Colon (tissue), 2 donors: ENCODE data around the gene ISCU.
"Not testable (repeated sequence)": the region's sequence is repeated elsewhere in the genome, so short reads cannot be mapped to it uniquely, and the experiment has no call there.

ENCODE experiments used
- FAIRE-seq: peaks from 2 replicates; lab custom pipeline; 2012; peaks lifted over from hg19 to GRCh38; lab: Jason Lieb, UNC
- donor health status: control.
- donor health status: control.

Gene ISCU

DNA sequence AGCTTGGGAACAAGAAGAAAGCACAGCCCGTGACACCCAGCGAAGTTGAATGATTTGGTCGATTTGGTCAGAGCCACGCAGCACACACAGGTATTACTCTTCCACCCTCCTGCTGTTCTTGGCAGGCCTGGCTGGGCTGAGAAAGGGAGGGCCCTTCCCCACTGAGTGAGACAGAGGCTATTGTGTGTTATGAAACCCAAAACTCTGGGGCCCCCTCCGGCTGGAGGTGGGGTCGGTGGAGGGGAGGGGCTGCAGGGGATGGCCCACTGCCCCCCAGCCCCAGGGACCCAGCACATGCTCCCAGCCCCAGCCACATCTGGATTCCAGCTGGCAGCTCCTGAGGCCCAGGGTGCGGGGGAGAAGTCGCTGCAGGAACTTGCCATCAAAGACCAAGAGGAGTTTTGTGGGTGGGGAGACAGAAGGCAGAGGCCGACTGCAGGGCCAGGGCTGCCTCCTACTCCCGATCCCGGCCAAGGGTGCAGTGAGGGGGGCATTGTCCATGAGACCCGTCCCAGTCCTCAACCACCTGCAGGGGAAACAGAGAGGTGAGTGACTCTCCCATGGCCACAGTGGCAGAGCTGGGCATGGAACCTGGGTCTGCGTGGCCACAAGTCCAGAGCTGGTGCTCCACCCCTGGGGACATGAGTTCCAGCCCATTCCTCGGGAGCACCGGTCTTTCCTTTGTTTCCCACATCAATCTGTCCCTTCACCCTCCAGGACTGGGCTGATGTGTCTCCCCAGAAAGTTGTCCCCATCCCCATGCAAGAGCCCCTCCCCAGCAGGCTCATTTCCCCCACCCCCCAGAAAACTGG, 26.8 kb downstream of the ISCU start:
- FAIRE-seq = no peak

DNA sequence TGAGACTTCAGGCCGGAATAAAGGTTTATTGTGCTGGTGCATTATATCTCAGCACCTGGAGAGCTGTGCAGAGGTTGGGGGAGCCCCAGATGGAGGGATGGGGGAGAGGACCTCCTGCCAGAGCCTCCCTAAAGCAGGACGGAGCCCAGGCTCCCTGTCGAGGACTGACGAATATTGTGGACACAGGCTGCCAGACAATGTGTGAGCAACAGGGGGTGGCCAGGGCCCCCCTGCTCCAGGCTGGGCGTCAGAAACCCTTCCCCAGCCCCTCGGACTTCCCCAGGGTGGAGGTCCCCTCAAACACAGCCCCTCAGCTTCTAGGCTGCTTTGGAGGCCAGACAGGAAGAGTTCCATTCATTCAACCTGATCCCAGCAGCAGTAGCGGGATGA, 27.4 kb downstream of the ISCU start:
- FAIRE-seq = no peak

DNA sequence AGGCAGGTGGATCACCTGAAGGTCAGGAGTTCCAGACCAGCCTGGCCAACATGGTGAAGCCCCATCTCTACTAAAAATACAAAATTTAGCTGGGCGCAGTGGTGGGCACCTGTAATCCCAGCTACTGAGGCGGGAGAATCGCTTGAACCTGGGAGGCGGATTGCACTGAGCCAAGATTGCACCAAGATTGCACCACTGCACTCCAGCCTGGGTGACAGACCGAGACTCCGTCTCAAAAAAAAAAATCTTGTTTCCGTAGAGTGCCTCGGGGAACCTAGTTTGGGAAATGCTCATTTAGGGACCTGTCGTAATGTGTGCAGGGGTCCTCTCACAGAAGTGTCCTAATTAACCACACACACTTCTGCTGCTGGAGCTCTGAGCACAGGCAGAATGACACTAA, 28.1 kb downstream of the ISCU start:
- not testable (repeated sequence) for FAIRE-seq

DNA sequence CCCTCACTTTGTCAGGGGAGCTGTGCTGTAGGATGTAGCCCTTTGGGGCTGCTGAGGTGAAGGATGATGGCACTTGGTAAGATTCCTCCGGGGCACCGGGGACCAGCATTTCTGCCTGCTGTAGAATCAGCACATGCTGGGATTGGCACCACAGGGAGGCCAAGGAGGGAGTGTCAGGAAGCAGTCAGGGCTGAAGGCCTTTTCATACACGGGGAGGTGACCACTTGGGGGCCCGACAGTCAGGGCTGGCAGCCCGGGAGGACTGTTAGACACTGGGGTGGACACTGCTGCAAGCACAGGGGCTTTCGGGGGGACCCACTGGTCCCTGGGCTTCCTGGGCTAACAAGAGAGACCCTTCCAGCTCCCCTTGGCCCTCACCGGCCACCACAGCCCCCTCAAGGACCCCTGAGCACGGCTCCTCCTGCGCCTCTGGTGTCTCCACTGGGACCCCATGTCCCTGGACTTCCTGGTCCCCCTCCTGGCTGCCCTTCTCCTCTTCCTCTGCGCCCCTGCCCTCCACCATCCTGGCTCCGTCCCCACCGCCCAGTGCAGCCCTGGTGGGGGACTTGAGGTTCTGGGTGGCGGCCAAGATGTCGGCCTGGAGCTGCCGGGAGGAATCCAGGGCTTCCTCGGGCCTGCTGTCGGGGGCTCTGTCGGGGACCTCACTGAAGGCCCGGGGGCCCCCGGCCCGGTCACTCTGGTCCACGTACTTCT, 29.0 kb downstream of the ISCU start:
- FAIRE-seq = no peak

DNA sequence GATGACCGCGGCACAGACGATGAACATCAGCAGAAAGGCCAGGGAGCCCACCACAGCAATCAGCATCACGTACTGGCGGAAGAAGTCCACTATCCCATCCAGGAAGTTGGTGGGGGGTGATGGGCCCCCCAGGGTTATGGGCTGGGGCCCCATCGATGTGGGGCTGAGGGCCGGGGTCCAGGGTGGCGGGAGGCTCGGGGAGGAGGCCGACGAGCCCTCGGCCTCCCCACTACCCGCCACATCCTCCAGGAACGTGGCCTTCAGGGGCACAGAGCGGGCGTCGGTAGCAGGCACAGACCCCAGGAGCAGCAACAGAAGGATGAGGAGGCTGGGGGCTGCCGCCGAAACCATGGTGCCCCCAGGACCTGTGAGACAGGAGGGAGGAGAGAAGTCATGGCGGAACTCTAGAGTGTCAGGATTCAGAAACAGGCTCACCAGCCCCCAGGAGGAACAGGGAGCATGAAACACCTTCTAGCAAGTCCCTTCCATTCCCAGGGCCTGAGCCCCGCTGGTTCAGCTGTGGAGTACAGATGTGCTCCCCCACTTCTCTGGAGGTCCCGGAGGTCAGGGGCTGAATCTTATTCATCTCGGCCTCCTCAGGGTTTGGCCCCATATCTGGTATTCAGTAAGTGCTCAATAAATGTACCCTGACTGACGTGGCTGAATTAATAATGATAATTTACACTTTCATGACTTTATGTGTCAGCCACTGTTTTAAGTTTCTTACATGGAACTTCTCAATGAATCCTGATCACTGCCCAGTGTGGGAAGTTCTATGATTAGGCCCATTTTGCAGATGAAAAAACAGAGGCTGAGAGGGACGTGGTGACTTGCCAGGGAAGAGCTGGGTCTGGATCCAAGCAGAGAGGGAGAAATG, 29.9 kb downstream of the ISCU start:
- FAIRE-seq = no peak

DNA sequence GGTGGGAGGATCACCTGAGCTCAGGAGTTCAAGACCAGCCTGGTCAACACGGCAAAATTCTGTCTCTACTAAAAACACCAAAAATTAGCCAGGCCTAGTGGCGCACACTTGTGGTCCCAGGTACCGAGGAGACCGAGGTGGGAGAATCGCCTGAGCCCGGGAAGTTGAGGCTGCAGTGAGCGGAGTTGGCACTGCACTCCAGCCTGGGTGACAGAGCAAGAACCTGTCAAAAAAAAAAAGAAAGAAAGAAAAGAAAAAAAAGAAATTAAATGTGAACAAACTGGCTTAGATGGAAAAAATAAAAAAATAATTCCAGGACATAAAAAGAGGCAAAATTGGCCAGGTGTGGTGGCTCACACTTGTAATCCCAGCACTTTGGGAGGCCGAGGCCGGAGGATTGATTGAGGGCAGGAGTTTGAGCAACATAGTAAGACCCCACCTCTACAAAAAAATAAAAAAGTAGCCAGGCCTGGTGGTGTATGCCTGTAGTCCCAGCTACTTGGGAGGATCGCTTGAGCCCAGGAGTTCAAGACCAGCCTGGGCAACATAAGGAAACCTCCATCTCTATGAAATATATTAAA, 32.0 kb downstream of the ISCU start:
- no peak for FAIRE-seq

DNA sequence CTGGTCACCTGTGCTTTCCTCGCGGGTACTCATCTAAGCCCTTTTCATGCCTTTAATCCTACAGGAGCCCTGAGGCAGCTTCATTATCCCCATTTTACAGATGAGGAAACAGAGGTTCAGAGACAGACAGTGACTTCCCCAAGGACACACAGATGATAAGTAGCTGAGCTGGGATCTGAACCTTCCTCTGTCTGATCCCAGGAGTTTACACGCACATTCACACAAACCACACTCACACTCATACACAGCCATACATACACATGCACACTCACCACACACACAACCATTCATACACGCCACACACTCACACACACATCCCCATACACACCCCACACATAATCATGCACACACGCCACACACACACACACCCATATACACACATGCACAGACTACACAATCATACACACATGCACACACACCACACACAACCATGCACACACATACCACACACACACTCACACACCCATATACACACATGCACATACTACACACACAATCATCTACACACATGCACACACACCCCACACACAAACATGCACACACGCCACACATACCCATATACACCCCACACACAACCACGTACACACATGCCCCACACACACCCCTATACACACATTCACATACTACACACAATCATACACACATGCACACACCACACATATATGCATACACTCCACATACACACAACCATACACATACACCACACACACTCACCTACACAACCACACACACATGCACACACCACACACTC, 32.7 kb downstream of the ISCU start:
- no peak for FAIRE-seq

DNA sequence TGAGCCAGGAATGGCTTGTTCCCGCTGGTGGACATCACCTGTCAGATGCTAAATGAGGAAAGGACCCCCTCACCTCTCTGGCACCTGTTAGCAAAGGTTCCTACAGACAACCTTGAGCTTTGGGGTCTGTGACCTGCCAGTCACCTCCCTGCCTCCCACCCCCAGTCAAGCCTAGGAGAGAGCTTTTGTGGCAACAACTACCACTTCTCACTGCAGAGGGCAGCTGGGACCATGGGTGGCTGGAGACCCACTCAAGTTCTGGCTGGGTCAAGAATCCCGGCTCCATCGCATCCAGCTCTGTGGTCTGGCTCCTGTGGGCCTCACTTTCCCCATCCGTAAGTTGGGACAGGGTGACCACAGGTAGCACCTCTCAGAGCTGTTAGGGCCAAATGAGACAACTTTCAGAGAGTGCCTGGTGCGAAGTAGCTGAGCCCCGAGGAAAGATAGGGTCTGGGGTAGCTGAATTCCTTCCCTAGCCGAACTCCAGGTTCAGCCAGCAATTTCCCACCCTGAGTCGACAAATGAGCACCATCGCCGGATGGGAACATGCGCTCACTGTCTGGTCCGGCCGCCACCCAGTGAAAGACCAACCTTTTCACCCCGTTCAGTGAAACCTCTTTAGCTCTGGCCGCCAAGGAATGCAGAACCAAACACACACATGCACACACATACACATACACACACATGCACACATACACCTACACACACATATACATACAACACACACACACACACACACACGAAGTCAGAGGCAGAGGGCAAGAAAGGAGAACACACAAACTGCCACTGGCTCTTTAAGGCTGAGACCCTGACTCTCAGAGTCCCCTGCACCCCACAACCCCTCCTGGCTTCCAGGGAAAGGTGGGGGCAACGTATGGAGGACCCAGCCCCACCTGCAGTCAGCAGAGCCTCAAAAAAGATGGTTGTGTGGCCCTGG, 33.6 kb downstream of the ISCU start:
- FAIRE-seq = no peak

DNA sequence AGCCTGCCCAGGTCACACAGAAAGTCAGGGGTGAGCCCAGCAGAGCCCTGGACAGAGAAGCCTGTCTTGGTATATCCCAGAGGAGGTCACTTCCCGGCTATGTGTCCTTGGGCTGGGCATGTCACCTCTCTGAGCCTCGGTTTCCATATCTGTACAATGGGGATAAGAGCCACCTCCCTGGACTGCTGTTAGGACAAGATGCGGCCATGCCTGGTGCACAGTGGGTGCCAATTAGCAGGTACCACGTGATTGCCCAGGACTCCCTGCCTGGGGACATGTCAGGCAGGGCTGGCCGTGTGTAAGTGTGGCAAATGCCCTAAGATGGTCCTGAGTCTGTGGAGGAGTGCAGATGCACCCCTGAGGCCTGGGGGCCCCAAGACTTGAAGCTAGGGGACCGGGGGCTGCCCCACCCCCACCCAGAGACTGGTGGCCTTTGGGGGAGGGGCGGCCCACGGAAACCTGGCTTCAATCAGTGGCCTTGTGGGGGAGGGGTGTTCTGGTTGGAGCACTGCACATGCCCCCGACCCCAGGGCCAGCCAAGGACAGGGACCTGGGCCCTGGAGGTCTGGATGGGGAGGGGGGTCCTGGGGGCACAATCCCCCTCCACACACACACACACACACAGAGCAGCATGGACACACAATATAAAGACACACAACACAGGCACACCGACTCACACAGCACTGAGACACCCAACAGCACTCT, 34.6 kb downstream of the ISCU start:
- no peak for FAIRE-seq

DNA sequence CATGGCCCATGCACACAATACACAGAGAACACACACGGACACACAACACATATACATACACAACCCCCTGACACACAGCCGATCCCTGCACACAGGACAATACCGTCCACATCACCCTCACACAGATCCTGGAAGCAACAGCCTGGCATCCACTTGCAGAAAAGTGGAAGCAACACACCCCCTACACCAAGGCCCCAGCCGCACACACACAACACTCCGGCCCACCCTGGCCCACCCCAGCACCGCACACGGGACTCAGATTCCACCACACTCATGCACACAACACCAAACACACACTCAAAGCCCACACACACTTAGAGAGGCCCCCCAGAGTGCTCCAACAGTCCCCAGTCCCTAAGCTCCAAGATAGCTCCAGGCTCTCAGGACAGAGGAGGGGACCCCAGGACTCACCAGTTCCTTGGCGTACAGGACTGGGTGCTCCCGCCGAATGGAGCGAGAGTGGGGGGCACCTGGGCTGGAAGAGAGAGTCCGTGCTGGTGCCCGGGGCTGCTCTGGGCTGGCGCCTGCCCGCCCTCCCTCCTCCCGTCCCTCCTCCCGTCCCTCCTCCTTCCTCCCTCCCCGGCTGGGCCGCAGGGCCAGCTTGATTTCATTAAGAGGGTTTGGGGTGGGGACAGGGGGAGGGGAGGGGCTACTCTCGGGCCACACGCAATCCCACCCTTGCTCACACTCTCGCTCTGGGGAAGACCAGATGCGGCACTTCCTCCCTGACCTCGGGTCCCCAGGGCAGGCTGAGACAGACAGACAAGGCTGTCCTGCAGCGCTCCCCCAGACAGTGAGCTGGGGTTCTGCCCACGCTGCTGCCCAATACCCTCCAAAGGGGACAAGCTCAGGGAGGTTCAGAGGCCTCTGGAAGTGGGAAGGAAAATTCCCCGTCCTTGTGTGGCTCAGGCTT, 35.4 kb downstream of the ISCU start, which contains the start of gene TMEM119:
TMEM119 (minus strand) TSS at position 526 of the 913 bp plus-strand sequence. CDS start 5,701 bp downstream, outside the sequence.
- no peak for FAIRE-seq

DNA sequence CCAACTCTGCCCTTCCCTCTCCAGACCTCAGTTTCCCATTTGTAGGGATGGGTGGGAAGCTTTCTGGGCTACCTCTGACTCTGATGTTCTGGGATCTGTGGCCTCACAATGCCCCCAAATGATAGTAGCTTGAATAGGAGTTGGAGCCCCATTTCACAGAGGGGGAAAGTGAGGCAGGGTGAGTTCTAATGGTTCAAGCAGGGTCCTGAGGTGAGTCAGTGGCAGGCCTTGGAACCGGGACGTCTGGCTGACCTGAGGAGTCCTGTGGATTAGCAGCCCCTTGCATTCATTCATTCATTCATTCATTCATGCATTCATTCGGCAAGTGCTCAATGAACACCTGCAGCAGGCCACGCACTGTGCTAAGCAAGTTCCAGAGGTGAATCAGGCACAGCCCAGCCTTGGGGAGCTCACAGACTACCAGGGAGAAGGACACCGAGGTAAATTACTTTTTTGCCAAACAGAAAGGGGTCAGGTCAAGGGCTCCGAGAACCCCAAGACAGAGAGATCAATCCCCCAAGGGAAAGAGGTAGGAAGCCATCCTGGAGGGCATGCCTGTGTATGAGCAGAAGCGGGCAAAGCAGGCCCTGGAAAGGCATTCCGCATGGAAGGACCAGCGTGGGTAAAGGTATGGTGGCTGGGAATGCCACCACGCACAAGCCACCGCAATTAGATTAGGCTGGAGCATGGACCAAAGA, 36.3 kb downstream of the ISCU start:
- no peak for FAIRE-seq

DNA sequence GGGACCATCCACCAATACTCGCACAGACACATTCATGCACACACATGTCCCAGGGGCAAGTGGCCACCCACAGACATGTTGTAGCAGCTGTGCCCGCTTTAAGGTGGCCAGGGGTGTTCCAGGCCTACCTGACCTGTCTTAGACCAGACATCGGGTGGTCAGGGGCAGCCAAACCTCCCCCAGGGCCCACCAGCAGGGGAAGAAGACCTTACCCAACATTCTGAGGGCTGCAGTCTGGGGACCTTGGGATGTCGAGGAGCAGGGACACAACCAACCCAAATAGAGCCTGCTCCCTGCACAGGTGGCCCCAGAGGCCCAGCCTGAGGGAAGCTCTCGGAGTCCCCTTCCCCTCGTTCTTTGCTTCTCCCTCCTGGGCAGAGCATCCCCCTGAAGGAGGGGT, 37.1 kb downstream of the ISCU start:
- FAIRE-seq = no peak

DNA sequence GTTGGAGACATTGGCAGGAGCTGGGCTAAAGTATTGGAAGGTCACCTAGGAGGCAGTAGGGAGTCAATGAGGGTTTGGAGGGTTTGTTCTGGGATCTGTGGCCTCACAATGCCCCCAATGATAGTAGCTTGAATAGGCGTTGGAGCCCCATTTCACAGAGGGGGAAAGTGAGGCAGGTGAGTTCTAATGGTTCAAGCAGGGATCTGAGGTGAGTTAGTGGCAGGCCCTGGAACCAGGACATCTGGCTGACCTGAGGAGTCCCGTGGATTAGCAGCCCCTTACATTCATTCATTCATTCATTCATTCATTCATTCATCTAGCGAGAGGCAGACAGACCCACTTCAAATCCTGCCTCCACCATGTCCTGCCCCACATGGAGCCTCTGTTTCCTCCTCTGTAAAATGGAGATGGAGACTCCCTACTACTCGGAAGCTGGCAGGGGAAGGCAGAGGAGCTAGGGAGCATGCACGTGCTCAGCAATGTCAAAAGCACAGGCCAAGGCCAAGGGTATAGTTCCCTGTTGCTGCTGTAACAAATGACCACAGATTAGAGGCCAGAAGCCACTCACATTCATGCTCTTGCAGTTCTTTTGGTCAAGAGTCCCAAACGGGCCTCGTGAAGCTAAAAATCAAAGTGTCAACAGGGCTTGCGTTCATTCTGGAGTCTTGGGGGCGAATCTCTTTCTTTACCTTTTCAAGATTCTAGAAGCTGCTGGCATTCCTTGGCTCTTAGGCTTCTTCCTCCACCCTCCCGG, 37.7 kb downstream of the ISCU start:
- no peak for FAIRE-seq

DNA sequence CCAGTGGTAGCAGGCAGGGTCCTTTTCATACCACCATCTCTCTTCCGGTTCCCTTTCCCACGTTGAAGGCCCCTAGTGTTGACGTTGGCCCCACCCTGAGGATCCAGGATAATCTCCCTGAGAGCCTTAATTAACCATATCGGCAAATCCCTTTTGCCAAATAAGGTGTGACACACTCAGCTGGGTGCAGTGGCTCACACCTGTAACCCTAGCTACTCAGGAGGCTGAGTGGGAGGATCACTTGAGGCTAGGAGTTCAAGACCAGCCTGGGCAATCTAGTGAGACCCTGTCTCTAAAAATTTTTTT, 38.3 kb downstream of the ISCU start:
- FAIRE-seq = no peak

DNA sequence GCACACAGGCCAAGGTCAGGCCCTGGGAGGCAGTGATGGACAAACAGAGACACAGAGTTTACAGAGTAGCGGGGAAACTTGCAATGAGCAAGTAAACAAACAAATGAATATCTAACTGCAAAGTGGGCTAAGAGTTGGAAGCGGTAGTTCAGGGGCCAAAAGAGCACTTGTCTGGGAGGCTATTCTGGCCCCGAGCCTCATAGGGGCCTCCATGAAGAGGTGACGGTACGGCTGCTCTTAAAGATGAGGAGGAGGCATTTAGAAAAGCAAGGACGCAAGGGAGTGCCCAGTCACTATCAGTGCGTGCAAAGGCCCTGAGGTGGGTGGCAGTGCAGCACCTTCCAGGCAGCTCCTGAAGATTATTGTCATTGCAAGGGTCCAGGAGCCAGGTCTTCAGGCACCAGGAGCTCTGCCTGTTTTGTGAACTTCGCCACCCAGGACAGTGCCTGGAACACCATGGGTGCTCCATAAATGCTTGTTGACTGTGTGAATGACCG, 39.9 kb downstream of the ISCU start:
- no peak for FAIRE-seq

DNA sequence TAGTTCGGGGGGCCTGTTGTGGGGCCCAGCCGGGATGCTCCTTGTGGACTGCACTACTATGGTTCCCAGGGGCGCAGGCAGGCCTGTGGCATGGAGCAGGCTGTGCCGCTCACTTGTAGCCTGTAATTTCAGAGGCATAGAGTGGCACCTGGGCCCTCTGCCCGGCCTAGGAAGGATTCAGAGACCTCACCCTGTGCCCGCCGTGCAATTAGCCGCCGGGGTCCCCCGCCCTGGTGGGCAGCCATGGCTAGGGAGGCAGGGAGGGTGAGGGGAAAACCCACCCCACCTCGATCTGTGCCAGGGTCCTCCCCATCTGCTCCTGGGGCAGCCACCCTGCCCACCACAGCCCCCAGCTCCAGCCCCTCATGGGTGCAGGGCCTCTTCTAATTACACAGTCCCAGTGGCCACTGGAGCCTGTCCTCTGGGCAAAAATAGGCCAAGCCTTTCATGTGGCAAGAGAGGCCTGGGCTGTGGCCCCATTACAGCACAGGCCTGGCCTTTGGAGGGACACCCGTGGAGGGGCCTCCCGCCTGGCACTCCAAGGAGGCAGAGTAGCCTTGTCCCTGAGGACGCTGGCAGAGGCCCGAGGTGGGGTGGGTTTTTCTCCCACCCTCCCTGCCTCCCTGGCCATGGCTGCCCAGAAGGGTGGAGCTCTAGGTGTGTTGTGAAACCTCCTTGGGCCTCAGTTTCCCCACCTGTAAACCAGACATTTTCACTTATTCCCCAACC, 40.7 kb downstream of the ISCU start:
- FAIRE-seq = no peak

DNA sequence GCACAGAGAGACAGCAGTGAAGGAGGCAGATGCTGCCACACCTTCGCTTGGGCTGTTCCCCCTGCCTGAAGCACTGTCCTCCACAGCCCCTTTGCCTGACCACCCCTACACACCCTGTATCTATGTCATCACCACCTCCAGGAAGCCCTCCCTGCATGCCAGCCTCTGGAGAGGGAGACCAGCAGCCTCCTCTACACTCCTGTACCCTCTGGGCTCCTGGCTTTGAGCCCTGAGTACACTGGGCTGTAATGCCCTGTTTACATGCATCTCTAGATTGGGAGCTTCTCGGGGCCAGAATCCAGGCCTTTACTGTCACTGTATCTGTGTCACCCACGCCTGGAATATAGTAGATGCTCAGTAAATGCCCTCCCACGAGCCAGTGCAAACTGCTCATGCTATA, 41.3 kb downstream of the ISCU start:
- no peak for FAIRE-seq
